ENCODE measurements around the gene TSFM.

DNA sequence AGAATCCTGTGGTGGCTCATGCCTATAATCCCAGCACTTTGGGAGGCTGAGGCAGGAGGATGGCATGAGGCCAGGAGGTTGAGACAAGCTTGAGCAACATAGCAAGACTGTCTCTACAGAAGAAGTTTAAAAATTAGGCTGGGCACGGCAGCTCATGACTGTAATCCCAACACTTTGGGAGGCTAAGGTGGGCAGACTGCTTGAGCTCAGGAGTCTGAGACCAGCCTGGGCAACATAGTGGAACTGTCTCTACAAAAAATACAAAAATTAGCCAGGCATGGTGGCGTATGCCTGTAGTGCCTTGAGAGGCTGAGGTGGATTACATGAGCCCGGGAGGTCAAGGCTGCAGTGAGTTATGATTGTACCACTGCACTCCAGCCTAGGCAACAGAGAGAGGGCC is 14.7 kb upstream of the TSFM start:
- TF ChIP-seq, protein P1, sequence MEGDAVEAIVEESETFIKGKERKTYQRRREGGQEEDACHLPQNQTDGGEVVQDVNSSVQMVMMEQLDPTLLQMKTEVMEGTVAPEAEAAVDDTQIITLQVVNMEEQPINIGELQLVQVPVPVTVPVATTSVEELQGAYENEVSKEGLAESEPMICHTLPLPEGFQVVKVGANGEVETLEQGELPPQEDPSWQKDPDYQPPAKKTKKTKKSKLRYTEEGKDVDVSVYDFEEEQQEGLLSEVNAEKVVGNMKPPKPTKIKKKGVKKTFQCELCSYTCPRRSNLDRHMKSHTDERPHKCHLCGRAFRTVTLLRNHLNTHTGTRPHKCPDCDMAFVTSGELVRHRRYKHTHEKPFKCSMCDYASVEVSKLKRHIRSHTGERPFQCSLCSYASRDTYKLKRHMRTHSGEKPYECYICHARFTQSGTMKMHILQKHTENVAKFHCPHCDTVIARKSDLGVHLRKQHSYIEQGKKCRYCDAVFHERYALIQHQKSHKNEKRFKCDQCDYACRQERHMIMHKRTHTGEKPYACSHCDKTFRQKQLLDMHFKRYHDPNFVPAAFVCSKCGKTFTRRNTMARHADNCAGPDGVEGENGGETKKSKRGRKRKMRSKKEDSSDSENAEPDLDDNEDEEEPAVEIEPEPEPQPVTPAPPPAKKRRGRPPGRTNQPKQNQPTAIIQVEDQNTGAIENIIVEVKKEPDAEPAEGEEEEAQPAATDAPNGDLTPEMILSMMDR (IDR thresholded peaks at IDR 0.05): no peak
- TF ChIP-seq POLR2A (IDR thresholded peaks at IDR 0.05): no peak
